GM18498 (cell line): ENCODE measurements around the gene LMBR1L.
A peak's percentile ranks its signal among the peaks of the same experiment; 100 is the strongest.
"Not testable (repeated sequence)": the region's sequence is repeated elsewhere in the genome, so short reads cannot be mapped to it uniquely, and the experiment has no call there.

Experiments used
- ATAC-seq: cut with Tn5 transposase; IDR thresholded peaks from one replicate; pipeline ENCODE4 v1.9.1; 2021; ENCODE audit warnings: mild to moderate bottlenecking, moderate library complexity; ENCODE audit not compliant: unreplicated experiment

Gene LMBR1L

DNA sequence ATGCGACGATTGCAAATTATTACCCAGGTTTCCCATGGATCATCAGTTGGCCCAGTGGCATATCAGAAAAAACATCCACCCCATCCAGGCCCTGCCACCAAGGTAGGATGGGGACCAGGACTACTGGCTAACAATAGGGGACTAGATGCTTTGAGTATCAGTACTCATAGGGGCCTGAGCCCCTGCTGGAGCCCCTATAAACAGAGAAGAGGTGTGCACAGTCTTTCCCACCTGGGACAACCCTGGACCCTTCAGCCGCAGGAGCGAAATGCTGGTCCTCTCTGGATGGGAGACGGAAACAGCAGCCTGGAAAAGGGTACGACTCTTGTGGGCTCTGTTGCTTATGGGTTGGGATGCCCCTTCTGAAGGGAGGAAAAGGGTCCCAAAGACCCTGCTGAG is 21.7 kb downstream of the LMBR1L start:
- no peak for ATAC-seq

DNA sequence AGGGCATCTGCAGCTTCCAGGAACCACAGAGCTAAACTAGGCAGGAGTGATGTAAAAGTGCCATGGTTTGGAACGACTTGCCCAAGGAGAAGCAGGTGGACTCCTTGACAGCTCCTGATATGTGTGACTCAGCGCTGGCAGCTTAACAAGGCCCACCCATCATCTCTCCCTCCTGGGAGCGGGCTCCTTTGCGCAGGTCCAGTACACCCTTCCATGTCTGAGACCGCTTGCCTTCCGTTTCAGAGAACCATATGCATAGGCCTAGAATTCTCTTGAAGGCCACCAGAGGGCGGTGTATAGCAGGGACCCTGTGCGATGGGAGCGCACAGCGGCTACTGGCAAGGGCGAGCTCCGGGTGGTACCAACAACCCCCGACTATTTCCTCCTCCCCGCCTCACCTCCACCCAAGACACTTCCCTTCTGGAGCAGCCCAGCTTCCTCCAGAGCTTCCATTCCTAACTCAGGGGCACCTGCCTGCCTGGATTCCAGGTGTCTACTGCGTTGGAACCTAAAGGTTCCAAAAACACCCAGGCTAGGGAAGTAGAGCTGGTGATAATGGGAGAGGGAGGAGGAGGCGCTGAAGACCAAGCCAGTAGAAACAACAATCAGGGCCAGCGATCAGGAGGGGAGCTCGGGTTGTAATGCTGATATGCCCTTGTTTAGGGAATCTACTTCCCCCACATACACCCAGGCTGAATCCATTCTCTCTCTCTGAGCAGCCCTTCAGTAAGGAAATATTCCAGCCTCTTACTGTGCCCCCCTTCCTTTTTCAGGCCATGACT is 22.3 kb downstream of the LMBR1L start:
- peak; percentile 79 for ATAC-seq

DNA sequence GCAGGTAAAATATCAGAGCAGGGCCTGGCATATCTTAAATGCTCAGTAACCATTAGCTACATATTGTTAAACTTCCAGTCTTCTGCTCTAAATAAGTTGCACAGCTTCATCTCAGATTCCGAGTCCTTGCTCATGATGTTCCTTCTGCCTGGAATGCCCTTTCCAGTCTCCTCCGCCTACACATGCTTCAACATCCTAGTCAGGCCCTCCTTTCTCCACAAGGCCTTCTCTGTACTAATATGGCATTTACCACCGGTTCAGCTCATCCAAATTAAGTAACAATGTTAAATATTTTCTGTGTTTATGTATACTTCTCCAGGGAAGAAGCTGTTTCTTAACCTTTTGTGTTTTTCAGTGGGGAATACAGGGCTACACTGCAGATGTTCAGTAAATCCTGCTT is 24.5 kb downstream of the LMBR1L start:
- no peak for ATAC-seq

DNA sequence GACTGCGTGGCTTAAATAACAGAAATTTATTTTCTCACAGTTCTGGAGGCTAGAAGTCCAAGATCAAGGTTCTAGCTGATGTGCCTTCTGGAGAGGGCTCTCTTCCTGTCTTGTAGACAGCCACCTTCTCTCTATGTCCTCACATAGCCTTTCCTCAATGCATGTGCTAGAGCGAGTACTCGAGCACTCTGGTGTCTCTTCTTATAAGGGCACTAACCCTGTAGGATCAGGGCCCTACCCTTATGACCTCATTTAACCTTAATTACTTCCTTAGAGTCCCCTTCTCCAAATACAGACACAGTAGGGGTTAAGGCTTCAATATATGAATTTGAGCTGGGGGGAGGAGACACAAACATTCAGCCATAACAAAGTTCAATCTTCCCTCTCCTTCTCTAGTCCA is 26.2 kb downstream of the LMBR1L start:
- ATAC-seq, result no peak

DNA sequence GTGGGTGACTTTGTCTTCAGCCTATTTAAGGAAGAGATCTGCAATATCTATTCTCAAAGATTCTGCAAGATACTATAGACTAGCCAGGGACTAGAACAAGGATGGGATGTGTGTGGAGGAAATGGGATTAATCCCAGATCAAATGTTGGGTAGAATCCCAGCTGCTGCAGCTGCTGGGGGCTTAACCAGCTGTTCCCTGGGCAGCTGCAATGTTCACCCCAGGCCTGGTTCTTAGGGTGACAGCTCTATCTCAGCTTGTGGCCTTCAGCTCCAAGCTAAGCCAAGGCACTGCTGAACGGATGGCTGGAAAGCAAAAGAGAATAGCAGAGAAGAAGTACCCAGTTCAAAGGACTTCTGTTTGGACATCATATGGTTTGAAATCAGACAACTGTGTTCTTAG is 30.9 kb downstream of the LMBR1L start:
- ATAC-seq, result no peak

DNA sequence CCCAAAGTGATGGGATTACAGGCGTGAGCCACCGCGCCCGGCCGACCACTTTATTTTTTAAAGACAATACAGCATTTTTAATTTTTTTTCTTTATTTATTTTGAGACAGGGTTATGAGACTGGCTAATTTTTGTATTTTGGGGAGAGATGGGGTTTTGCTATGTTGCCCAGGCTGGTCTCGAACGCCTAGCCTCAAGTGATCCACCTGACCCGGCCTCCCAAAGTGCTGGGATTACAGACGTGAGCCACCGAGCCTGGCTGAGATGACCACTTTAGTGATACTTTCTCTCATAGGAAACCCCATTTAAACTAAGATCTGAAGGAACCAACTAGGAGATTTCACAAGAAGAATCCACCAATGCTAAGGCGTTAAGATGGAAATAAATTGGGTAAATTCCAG is 39.7 kb downstream of the LMBR1L start:
- ATAC-seq, result no peak

DNA sequence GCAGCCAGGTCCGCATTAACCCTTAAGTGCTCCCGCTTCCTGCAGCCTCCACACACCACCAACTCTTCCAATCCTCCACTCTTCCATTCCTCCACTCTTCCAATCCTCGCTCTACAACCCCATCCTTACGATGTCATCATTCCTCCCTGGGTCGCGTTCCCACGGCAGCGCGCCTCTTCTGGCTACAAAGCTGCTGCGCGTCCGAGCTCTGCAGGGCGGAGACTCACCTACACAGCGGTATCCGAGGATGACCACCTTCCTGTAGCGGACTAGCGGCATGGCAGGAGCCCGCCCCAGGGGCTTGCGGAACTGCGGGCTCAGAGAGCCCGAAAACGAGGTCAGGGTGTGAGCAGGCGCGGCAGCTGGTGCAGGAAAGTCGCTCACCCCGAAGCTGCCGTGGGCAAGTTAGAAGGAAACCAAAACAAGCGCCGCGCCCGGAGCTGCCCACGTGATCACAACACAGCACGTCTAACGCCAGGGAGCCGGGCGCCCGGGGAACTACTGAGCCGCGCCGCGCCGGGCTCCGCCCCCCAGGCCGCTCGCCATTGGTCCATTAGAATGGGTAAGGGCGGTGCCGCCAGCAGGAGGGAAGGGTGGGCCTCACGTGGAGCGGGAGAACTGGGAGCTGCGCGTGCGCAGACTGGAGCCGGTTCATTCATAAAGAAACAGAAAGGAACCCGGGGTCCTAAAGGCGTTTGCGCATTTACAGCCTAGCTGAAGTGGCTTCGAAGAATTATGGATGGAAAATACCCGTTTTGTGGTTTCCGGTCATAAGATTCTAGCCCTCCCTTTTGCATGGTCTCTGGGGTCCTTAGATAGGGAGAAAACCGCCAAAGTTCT is 40.9 kb downstream of the LMBR1L start, which contains the start of gene RHEBL1:
RHEBL1 (minus strand) TSS at position 473 of the 840 bp plus-strand sequence; CDS start at position 279, 194 bp downstream.
- ATAC-seq, result peak; percentile 98

DNA sequence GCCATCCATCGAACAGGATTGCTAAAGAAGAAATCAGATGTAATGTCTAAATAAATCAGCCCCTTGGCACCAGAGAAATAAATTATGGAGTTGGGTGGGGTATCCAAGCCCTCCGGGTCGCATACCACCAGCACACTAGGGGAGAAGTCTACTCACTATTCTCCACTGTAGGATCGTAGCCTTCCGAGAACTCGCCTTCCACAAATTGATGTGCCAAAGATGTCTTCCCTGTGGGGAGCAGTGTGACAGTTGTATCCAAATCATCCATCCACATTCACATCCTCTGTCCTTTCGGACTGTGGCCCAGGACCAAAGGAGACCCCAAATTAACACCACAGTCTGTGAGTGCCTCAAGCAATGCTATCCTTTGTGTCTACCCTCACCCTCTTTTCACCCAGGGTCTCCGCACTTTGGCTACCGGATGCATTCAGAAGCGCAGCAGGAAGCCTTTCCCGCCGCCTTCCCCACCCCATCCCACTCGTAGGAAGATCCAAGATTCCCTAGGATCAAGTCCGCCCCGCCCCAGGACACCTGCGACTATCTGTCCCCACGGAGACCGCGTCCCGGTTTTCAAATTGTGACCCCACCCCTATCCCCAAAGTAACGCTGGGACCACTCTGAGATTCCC is 41.7 kb downstream of the LMBR1L start:
- ATAC-seq, result no peak

DNA sequence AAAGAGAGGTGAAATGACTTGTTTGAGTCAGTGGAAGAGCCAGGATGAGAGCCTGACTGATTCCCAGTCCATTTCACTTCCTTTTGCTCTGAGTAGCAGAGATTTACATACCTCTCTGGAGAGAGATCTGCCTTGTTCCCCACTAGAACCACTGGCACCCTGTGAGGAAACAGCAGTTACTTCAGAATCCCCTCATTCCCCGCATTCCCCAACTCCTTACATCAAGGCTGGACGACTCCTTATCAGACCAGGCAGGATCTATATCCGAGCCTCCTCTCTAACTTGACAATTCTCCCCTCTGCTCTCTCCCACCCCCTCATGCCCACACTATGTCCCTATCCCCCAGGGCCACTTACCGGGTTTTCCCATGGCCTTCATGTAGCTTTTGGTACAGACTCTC is 44.5 kb downstream of the LMBR1L start:
- no peak for ATAC-seq

DNA sequence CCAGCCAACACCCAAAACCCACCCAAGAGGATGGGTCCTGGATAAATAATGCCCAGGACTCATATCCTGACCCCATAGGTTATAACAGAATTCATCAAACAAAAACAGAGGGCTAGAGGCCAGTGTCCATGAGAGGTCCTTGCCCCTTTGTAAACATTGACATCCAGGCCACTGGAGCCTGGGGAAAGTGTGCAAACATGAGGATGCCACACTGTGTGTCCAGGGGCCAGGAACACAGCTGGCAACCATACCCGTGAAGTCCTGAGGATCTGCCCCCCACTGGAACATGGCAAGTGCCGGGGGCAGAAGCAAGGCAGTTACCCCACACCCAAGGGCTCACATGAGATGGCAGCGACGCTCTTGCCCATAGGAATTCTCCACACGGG is 45.9 kb downstream of the LMBR1L start:
- ATAC-seq, result no peak

DNA sequence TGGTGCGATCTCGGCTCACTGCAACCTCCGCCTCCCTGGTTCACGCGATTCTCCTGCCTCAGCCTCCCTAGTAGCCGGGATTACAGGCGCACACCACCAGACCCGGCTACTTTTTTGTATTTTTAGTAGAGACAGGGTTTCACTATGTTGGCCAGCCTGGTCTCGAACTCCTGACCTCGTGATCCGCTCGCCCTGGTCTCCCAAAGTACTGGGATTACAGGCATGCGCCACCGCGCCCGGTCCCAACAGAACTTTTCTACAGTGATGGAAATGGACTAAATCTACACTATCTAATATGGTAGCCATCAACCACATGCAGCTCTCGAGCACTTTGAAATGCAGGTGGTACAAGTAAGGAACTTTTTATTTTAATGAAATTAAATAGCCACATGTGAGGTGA is 48.7 kb downstream of the LMBR1L start:
- ATAC-seq, result not testable (repeated sequence)

DNA sequence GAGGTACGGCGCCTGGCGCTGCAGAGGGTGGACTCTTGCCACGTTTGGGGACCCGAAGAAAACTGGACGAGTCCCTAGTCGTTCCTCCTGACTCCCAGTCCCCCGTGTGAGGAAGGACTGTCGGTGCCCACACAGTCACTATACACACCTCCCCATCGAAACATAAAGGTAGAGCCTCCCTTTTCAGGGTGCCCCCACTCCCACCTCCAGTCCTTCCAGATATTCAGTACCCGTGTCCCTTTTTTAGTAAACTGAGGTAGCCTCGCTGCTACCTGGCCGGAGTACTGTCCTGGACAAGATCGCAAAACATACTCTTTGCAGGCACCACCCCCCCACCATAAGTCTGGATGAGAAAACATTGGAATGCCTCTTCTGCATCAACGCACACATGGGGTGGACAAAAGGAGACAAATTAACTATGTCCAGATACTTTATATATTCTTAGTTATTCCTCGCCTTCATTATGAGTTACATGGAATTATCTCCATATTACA is 49.4 kb downstream of the LMBR1L start:
- ATAC-seq, result no peak

DNA sequence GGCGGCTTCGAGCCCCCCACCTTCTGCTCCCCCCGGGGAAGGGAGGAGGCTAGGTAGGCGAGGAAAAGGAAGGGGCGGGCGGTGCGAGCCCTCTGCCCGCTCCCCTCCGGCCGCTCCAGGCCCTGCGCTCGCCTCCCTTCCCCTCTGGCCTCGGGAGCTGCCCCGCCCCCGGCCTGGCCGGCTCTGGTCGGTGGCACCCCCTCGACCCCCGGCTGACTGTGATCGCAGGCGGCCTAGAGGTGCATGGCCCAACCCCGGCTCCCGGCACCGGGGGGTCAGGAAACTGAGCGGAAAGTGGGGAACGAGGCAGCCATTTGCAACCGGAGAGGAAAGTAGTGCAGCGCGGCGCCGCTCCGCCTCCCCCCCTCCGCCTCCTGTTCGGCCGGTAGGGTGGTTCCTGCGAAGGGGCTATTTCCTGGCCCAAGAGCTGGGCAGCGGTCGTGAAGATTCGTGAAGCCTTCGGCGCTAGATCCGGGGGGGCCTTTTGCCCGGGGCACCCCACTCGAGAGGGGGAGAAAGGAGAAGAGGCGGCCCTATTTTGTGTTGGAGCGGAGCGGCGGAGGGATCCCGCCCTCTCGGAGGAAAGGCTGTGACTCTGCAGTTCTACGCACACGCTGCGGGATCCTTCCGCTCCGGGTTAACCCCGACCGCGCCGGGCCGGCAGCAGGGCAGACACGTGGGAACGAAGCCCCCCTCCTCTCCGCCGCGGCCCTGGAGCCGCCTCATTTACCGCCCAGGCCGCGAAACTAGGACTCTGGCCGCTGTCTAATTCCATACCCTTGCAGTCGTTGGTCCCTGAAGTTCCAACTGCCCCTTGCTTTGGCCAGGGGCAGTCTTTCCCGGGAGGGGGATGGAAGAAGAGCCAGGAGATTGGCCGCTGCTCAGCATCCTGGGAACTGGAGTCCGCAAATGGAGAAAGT is 50.1 kb downstream of the LMBR1L start, which contains the start of gene KMT2D:
KMT2D (minus strand) TSS at position 558 of the 920 bp plus-strand sequence. CDS start 5,470 bp downstream, outside the sequence.
- peak; percentile 62 for ATAC-seq

DNA sequence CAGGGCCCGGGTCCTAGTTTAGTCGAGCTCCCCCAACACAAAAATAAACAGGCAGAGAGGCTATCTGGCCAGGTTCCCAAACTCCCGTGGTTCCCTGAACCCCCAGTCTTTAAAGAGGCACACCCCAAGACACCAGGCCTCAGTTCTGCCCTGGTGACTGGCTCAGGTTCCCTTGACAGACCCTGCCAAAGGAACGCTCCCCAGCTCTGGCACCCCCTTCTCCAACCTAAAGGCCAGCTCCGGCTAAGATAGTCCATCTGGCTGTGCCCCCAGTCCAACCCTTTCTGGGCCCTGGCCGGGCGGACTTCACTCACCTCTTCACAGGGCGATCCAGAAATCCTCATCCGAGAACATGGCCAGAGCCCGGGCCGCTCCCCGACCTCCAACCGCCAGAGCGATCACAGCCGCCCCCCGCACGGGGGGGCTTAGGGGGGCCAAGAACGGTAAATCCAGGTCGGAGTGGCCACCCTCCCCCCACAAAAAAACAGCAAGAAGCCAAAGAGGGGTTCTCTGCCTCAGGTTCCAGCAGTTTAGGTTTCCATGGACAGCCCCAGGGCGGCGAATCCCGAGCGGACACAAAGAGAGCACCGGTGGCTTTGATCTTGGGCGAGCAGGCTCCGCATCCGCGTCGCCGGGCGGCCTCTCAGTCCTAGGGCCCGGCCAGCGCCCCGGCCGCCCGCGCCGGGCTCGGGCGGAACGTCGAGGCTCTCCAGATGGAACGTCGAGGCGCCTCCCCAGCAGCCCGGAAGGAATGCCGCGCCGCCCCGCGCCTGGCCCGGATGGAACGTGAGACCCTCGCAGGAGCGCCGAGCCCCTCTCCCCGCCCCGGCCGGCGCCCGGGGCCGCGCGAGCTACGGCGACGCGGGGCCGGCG is 51.1 kb downstream of the LMBR1L start:
- ATAC-seq, result peak; percentile 18

DNA sequence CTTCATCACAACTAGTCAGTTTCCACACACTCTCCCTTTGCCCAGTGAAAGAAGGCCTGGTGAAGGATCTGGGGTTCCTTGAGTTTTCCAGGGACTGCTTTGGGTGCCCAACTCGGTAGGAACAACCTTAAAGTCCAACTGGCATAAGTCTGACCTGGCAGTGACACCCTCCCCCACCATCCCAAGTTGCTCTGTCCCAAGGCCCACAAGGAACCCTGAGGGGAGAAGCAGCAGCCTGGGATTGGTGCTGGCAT is 51.7 kb downstream of the LMBR1L start:
- ATAC-seq, result no peak

DNA sequence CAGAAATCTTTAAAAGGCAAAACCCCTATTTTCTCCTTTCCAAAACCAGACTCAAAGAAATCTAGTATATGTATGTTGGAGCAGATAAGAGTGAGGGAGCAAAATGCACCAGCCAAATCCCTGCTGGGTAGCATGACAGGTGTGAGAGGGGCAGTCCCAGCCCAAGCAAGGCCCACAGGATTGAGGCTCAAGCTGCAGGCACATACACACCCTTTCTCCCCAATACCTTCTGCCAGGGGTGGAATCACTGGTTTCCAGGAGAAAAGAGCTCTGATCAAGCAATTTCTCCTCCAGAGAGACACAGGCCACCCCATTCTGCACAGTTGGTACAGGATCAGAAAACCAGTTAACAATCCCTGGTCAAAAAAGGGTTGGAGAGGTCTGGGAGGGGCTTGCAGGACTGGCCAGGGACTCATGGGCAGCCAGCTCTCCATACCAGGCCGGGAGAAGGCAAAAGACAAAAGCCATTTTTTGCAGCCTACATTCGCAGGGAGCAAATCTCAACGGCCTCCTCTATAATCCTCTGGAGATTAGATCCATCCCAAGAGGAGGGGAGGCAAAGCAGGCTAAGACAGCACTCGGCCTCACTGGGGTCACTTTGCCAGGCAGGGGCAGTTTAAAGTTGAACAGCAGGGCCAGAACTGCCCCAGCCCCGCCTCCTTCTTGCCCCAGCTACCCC is 52.1 kb downstream of the LMBR1L start:
- ATAC-seq, result no peak

DNA sequence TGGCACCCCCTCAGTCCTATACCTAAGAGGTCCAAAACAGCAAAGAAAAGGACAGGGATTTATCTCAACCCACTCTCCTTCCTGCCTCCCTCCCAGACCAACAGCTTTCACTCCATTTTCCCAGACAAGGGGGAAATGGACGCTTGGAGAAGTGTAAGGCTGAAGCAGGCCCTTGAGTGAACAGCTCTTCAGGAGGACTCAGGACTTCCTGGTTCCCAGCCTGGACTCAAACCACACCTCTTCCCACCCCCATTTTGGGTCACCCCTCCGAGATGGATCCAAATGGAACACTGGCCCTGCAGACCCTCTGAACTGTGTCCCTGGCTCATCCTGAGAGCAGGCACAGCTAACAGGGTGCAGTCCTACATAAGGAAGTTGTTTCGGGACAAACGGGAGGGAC is 52.8 kb downstream of the LMBR1L start:
- no peak for ATAC-seq

DNA sequence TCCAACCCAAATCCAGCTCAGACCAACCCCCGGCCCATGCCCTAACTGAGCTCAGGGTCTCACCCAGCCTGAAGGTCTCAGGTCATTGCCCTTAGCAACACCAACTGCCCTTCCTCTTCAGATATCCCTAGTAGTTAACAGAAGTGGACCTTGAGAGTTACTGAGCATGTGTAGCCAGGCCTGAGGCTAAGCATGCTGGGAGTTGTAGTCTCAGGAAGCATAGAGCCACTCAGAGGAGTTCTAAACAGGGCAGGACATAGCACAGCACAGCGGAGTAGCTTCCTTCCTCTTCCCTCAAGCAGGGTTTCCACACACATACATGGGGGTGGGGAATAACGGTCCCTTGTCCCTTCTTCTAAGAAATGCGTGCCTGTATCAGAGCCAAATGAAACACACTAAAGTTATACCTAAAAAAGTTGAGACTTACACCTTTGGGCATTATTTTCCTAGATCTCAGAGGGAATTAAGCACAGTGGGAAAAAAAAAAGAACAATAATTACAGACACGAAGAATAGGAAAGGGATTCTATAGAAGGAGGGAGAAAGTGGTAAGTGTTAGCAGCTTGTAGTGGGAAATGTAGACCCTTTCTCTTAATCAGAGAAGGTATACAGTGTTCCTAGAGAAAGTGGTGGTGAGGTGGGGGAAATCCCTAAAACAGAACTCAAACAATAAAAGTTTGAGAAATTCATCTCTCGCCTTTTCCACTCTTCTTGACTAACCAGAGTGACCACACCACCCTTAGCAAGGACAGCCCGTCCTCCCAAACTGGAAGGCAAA is 54.5 kb downstream of the LMBR1L start:
- ATAC-seq, result peak; percentile 63
